ENCODE measurements around the gene PPP1R26.

- TF ChIP-seq CTCF (tag by site-specific recombination; IDR thresholded peaks at IDR 0.05): no peak
- no peak for TF ChIP-seq ZNF132 (tag by site-specific recombination; IDR thresholded peaks at IDR 0.05; ENCODE audit: borderline replicate concordance)
- no peak for TF ChIP-seq GLI4 (tag by site-specific recombination; IDR thresholded peaks at IDR 0.05)
- no peak for TF ChIP-seq ZNF169 (tag by site-specific recombination; IDR thresholded peaks at IDR 0.05)
- TF ChIP-seq YY1 (tag by site-specific recombination; IDR thresholded peaks at IDR 0.05): no peak
- no peak for TF ChIP-seq ZBTB1 (tag by site-specific recombination; IDR thresholded peaks at IDR 0.05)
- TF ChIP-seq ZFP3 (tag by site-specific recombination; IDR thresholded peaks at IDR 0.05; ENCODE audit: low read depth): no peak
- no peak for TF ChIP-seq PATZ1 (tag by site-specific recombination; IDR thresholded peaks at IDR 0.05)
- TF ChIP-seq, protein P1, sequence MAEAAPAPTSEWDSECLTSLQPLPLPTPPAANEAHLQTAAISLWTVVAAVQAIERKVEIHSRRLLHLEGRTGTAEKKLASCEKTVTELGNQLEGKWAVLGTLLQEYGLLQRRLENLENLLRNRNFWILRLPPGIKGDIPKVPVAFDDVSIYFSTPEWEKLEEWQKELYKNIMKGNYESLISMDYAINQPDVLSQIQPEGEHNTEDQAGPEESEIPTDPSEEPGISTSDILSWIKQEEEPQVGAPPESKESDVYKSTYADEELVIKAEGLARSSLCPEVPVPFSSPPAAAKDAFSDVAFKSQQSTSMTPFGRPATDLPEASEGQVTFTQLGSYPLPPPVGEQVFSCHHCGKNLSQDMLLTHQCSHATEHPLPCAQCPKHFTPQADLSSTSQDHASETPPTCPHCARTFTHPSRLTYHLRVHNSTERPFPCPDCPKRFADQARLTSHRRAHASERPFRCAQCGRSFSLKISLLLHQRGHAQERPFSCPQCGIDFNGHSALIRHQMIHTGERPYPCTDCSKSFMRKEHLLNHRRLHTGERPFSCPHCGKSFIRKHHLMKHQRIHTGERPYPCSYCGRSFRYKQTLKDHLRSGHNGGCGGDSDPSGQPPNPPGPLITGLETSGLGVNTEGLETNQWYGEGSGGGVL (tag by site-specific recombination; IDR thresholded peaks at IDR 0.05): no peak
- TF ChIP-seq, protein P2, sequence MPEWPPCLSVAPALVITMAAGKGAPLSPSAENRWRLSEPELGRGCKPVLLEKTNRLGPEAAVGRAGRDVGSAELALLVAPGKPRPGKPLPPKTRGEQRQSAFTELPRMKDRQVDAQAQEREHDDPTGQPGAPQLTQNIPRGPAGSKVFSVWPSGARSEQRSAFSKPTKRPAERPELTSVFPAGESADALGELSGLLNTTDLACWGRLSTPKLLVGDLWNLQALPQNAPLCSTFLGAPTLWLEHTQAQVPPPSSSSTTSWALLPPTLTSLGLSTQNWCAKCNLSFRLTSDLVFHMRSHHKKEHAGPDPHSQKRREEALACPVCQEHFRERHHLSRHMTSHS (tag by site-specific recombination; IDR thresholded peaks at IDR 0.05): no peak
- no peak for TF ChIP-seq ZNF24 (tag by site-specific recombination; IDR thresholded peaks at IDR 0.05)
- TF ChIP-seq ZNF76 (tag by site-specific recombination; IDR thresholded peaks at IDR 0.05; ENCODE audit: borderline replicate concordance, low read depth): no peak
Observed at GRCh38 chr9:135480940-135481310, 1.3 kb downstream of the PPP1R26 start.

All from HEK293 (cell line).